BE2C (cell line): ENCODE data around the gene ENAM. TPM values are rescaled to one million over a fixed set of nuclear protein-coding genes. Genes with fewer than 3 reads are reported as not detected.

Experiments used
- DNase-seq: peaks from one replicate; pipeline ENCODE4 v3.0.0-alpha.2; 2020
- H3K27me3 ChIP-seq: fragments of 250-450 bp; sonication (Bioruptor Pico); 2 replicates; pipeline ENCODE4 v1.5.1; 2020; ENCODE audit warnings: mild to moderate bottlenecking
- H3K36me3 ChIP-seq: fragments of 250-450 bp; sonication (Bioruptor Pico); 2 replicates; pipeline ENCODE4 v1.5.1; 2020; ENCODE audit warnings: mild to moderate bottlenecking
- H3K4me1 ChIP-seq: fragments of 250-450 bp; sonication (Bioruptor Pico); 2 replicates; pipeline ENCODE4 v1.5.1; 2020
- H3K4me3 ChIP-seq: 2 replicates; pipeline ENCODE4 v1.5.1; 2011; ENCODE audit warnings: low read depth, low read length
- H3K9me3 ChIP-seq: fragments of 250-450 bp; sonication (Bioruptor Pico); 2 replicates; pipeline ENCODE4 v1.5.1; 2020
- CTCF ChIP-seq: IDR thresholded peaks from 2 replicates; pipeline ENCODE4 v1.5.1; 2012; ENCODE audit warnings: mild to moderate bottlenecking, low read depth, low read length
- polyA plus RNA-seq: library from polyadenylated mRNA; unstranded; fragments of >200 nt; gene quantifications from one replicate; pipeline ENCODE4 v1.2.1, GENCODE V29; 2012; ENCODE audit warnings: low read depth, missing spikeins; ENCODE audit not compliant: insufficient read length, insufficient read depth

Gene ENAM
- not detected for polyA plus RNA-seq

- H3K4me1 ChIP-seq = no peaks in the 10 kb centered on the region
- H3K4me3 ChIP-seq = no peak within 1 kb of the TSS
- no peak for DNase-seq
- H3K27me3 ChIP-seq = no peaks in the 10 kb centered on the region; the same call in 1 of the 2 replicates
- TF ChIP-seq CTCF = no peak
- no peaks in the 10 kb centered on the region for H3K36me3 ChIP-seq
- H3K9me3 ChIP-seq = no peaks in the 10 kb centered on the region
Measured at GRCh38 chr4:70628444-70628843, at the start of gene ENAM. TSS of gene ENAM (plus strand) at chr4:70628744. CDS start at chr4:70629501, 757 bp downstream.

GRCh38 chr4:70581980-70582379 lies 46.6 kb upstream of the ENAM start:
- no peaks in the 10 kb centered on the region for H3K27me3 ChIP-seq
- DNase-seq = no peak
- H3K4me1 ChIP-seq = no peaks in the 10 kb centered on the region
- no peaks in the 10 kb centered on the region for H3K36me3 ChIP-seq
- no peak for TF ChIP-seq CTCF
- no peaks in the 10 kb centered on the region for H3K9me3 ChIP-seq
- H3K4me3 ChIP-seq = no peak overlapping the region

- DNase-seq = no peak
Measured at GRCh38 chr4:70583952-70584834, 44.4 kb upstream of the ENAM start.

GRCh38 chr4:70586841-70587240 lies 41.7 kb upstream of the ENAM start:
- Histone ChIP-seq H3K4me1 (no peaks in the 10 kb centered on the region), H3K9me3 (no peaks in the 10 kb centered on the region), H3K4me3 (no peak overlapping the region), H3K27me3 (no peaks in the 10 kb centered on the region), H3K36me3 (no peaks in the 10 kb centered on the region)
- TF ChIP-seq CTCF = no peak
- no peak for DNase-seq

More at GRCh38 chr4:70583952-70584834, 44.4 kb upstream of the ENAM start:
- Histone ChIP-seq H3K4me1 (no peaks in the 10 kb centered on the region), H3K36me3 (no peaks in the 10 kb centered on the region), H3K9me3 (no peaks in the 10 kb centered on the region), H3K4me3 (no peak overlapping the region), H3K27me3 (no peaks in the 10 kb centered on the region)
- no peak for TF ChIP-seq CTCF

- Histone ChIP-seq H3K36me3 (no peaks in the 10 kb centered on the region), H3K9me3 (no peaks in the 10 kb centered on the region), H3K27me3 (peaks cover 5% of the 10 kb centered on the region; the same call in 1 of the 2 replicates), H3K4me1 (no peaks in the 10 kb centered on the region), H3K4me3 (no peak overlapping the region)
- no peak for TF ChIP-seq CTCF
- no peak for DNase-seq
Measured at GRCh38 chr4:70589785-70590184, 38.8 kb upstream of the ENAM start.
